Progenitor cell of endocrine pancreas (in vitro differentiated cells): ENCODE results near the gene SMARCA5. TPM values are rescaled to one million over a fixed set of nuclear protein-coding genes. Genes with fewer than 3 reads are reported as not detected.

Experiments
- DNase-seq: peaks from one replicate; pipeline ENCODE4 v3.0.0; 2021; ENCODE audit warnings: low spot score; ENCODE audit not compliant: unreplicated experiment
- H3K27ac Mint-ChIP-seq: 2 replicates; pipeline ENCODE4 v1.8.0; 2021; ENCODE audit warnings: mild to moderate bottlenecking, moderate library complexity, mixed read lengths
- H3K27me3 Mint-ChIP-seq: 2 replicates; pipeline ENCODE4 v1.8.0; 2021; ENCODE audit warnings: mixed read lengths
- H3K36me3 Mint-ChIP-seq: 2 replicates; pipeline ENCODE4 v1.8.0; 2022; ENCODE audit warnings: mixed read lengths; ENCODE audit not compliant: insufficient read depth
- H3K4me1 Mint-ChIP-seq: 2 replicates; pipeline ENCODE4 v1.8.0; 2021; ENCODE audit warnings: low read depth, mixed read lengths
- H3K4me3 Mint-ChIP-seq: 2 replicates; pipeline ENCODE4 v1.8.0; 2021; ENCODE audit warnings: low read depth, mild to moderate bottlenecking, moderate library complexity, mixed read lengths
- H3K9me3 Mint-ChIP-seq: 2 replicates; pipeline ENCODE4 v1.8.0; 2021; ENCODE audit warnings: low read depth, mixed read lengths
- total RNA-seq: library from RNA; stranded (reverse); gene quantifications from 2 replicates; pipeline ENCODE4 v1.2.1, GENCODE V29; 2021
- TF ChIP-seq, protein P1 (sequence below): fragments of 200-600 bp; sonication (generic); IDR thresholded peaks from one replicate; pipeline ENCODE4 v1.5.0; 2021; ENCODE audit warnings: antibody characterized with exemption, mild to moderate bottlenecking; ENCODE audit not compliant: unreplicated experiment

The SMARCA5 gene
- total RNA-seq, 1 donor from 2014 or later = 86.2 TPM

DNA sequence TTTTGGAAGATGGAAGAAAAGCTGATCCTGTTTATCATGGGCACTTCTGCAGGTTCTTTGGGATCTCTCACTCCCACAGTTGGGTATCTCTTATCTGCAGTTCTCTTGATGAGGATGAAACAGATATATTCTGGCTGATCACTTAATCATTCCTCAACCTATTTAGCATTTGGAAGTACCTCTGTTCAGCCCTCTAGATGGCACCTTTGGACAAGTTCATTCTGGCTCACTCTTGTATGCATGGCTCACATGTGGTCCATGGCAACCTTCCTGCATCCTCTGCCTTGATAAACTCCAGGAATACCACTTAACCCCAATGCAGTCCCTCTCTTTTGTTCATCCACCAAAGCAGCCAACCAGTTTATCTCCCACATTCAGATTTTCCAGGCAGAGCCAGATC lies 74.2 kb downstream of the SMARCA5 start:
- peaks cover 2% of the 10 kb centered on the region for H3K36me3 Mint-ChIP-seq
- peaks cover 23% of the 10 kb centered on the region for H3K9me3 Mint-ChIP-seq
- H3K27ac Mint-ChIP-seq = no peak overlapping the region
- no peak for DNase-seq
- no peak overlapping the region for H3K4me3 Mint-ChIP-seq
- no peaks in the 10 kb centered on the region for H3K4me1 Mint-ChIP-seq
- TF ChIP-seq, protein P1, sequence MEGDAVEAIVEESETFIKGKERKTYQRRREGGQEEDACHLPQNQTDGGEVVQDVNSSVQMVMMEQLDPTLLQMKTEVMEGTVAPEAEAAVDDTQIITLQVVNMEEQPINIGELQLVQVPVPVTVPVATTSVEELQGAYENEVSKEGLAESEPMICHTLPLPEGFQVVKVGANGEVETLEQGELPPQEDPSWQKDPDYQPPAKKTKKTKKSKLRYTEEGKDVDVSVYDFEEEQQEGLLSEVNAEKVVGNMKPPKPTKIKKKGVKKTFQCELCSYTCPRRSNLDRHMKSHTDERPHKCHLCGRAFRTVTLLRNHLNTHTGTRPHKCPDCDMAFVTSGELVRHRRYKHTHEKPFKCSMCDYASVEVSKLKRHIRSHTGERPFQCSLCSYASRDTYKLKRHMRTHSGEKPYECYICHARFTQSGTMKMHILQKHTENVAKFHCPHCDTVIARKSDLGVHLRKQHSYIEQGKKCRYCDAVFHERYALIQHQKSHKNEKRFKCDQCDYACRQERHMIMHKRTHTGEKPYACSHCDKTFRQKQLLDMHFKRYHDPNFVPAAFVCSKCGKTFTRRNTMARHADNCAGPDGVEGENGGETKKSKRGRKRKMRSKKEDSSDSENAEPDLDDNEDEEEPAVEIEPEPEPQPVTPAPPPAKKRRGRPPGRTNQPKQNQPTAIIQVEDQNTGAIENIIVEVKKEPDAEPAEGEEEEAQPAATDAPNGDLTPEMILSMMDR = no peak
- H3K27me3 Mint-ChIP-seq = no peaks in the 10 kb centered on the region

- TF ChIP-seq, protein P1 = no peak
- H3K4me3 Mint-ChIP-seq = no peak overlapping the region
- H3K4me1 Mint-ChIP-seq = no peaks in the 10 kb centered on the region
- DNase-seq = no peak
- H3K27me3 Mint-ChIP-seq = no peaks in the 10 kb centered on the region
- peaks cover 3% of the 10 kb centered on the region for H3K36me3 Mint-ChIP-seq
- H3K27ac Mint-ChIP-seq = no peak overlapping the region
- peaks cover 12% of the 10 kb centered on the region for H3K9me3 Mint-ChIP-seq
Observed at GRCh38 chr4:143597276-143597675, 83.8 kb downstream of the SMARCA5 start.

DNA sequence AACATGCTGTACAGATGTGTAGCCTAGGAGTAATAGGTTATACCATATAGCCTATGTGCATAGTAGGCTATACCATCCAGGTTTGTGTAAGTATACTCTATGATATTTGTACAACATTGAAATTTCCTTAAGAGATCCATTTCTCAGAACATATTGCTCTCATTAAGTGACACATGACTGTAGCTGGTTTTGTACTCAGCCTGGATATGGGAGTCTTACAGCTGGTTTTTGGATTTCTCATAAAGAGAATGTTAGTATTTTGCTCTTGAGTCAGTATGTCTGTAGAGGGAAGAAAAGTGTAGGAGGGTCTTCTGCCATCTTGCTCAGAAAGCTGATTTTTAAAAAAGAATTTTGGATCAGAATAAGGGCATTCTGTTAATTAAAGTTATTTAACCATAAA lies 85.3 kb downstream of the SMARCA5 start:
- Mint-ChIP-seq H3K36me3 (peaks cover 3% of the 10 kb centered on the region), H3K9me3 (peaks cover 5% of the 10 kb centered on the region), H3K4me3 (no peak overlapping the region), H3K27me3 (no peaks in the 10 kb centered on the region), H3K27ac (no peak overlapping the region), H3K4me1 (no peaks in the 10 kb centered on the region)
- TF ChIP-seq, protein P1 = no peak
- DNase-seq = no peak

- TF ChIP-seq, protein P1 = no peak
- Mint-ChIP-seq H3K27ac (no peak overlapping the region), H3K4me1 (no peaks in the 10 kb centered on the region), H3K4me3 (no peak overlapping the region), H3K27me3 (no peaks in the 10 kb centered on the region), H3K9me3 (no peaks in the 10 kb centered on the region), H3K36me3 (no peaks in the 10 kb centered on the region)
- DNase-seq = no peak
Observed at GRCh38 chr4:143599827-143600226, 86.3 kb downstream of the SMARCA5 start.

GRCh38 chr4:143606480-143606879 lies 93.0 kb downstream of the SMARCA5 start:
- Mint-ChIP-seq H3K27ac (no peak overlapping the region), H3K9me3 (peaks cover 5% of the 10 kb centered on the region), H3K36me3 (no peaks in the 10 kb centered on the region), H3K27me3 (no peaks in the 10 kb centered on the region), H3K4me3 (no peak overlapping the region), H3K4me1 (no peaks in the 10 kb centered on the region)
- TF ChIP-seq, protein P1 = no peak
- DNase-seq = no peak

Other genes with a start within 250 kb of the SMARCA5 start
- 33.5 and 34.3 TPM in 2 replicates for gene GAB1, start 176.8 kb upstream of the SMARCA5 start, total RNA-seq
- not detected in 2 replicates for gene FREM3, start 187.0 kb downstream of the SMARCA5 start, total RNA-seq